ENCODE data around the gene INPP5A.

Gene INPP5A

GRCh38 chr10:132774181-132774901 lies 236.8 kb downstream of the INPP5A start (continued):
- no peak for TF ChIP-seq TSHZ2 (CRISPR knock-in tag; IDR thresholded peaks at IDR 0.05)
- TF ChIP-seq ISL1 (CRISPR knock-in tag; IDR thresholded peaks at IDR 0.05) = no peak
- no peak for TF ChIP-seq ZFP30 (CRISPR knock-in tag; IDR thresholded peaks at IDR 0.05)
- TF ChIP-seq ESRRG (CRISPR knock-in tag; IDR thresholded peaks at IDR 0.05) = no peak
- TF ChIP-seq SNAI2 (CRISPR knock-in tag; IDR thresholded peaks at IDR 0.05) = no peak
- TF ChIP-seq BACH2 (CRISPR knock-in tag; IDR thresholded peaks at IDR 0.05; ENCODE audit: borderline replicate concordance) = no peak

GRCh38 chr10:132774902-132775863 lies 237.6 kb downstream of the INPP5A start:
- no peak for TF ChIP-seq GLIS3 (CRISPR knock-in tag; IDR thresholded peaks at IDR 0.05)
- peak; percentile 30; the same call in 2 of the 3 replicates for ATAC-seq

GRCh38 chr10:132776186-132776585 lies 238.6 kb downstream of the INPP5A start:
- ATAC-seq = no peak
- no peak for TF ChIP-seq RARB (CRISPR knock-in tag; IDR thresholded peaks at IDR 0.05)
- no peak for TF ChIP-seq ARNTL (CRISPR knock-in tag; IDR thresholded peaks at IDR 0.05; ENCODE audit: borderline replicate concordance, low read depth)
- no peak for TF ChIP-seq BACH2 (CRISPR knock-in tag; IDR thresholded peaks at IDR 0.05; ENCODE audit: borderline replicate concordance)
- no peak for TF ChIP-seq ZFP3 (CRISPR knock-in tag; IDR thresholded peaks at IDR 0.05)
- no peak for TF ChIP-seq CSRNP3 (CRISPR knock-in tag; IDR thresholded peaks at IDR 0.05)
- no peak for TF ChIP-seq ZNF70 (CRISPR knock-in tag; IDR thresholded peaks at IDR 0.05)

GRCh38 chr10:132776821-132777220 lies 239.2 kb downstream of the INPP5A start:
- TF ChIP-seq TCF4 (CRISPR knock-in tag; IDR thresholded peaks at IDR 0.05; ENCODE audit: borderline replicate concordance) = no peak
- no peak for TF ChIP-seq ZNF8 (CRISPR knock-in tag; IDR thresholded peaks at IDR 0.05)
- TF ChIP-seq TSHZ2 (CRISPR knock-in tag; IDR thresholded peaks at IDR 0.05) = no peak
- TF ChIP-seq ISL1 (CRISPR knock-in tag; IDR thresholded peaks at IDR 0.05) = no peak
- ATAC-seq = no peak

- no peak for ATAC-seq
- TF ChIP-seq ZFP30 (CRISPR knock-in tag; IDR thresholded peaks at IDR 0.05) (no peak), ESRRG (CRISPR knock-in tag; IDR thresholded peaks at IDR 0.05) (no peak), TCF4 (CRISPR knock-in tag; IDR thresholded peaks at IDR 0.05; ENCODE audit: borderline replicate concordance) (no peak), CSDC2 (CRISPR knock-in tag; IDR thresholded peaks at IDR 0.05) (no peak), PPARA (CRISPR knock-in tag; IDR thresholded peaks at IDR 0.05; ENCODE audit: borderline replicate concordance) (no peak), ZNF8 (CRISPR knock-in tag; IDR thresholded peaks at IDR 0.05) (no peak), ZFP3 (CRISPR knock-in tag; IDR thresholded peaks at IDR 0.05) (no peak), SNAI2 (CRISPR knock-in tag; IDR thresholded peaks at IDR 0.05) (no peak), ZNF70 (CRISPR knock-in tag; IDR thresholded peaks at IDR 0.05) (no peak), CSRNP3 (CRISPR knock-in tag; IDR thresholded peaks at IDR 0.05) (no peak), RARB (CRISPR knock-in tag; IDR thresholded peaks at IDR 0.05) (no peak), GLIS3 (CRISPR knock-in tag; IDR thresholded peaks at IDR 0.05) (no peak), TSHZ2 (CRISPR knock-in tag; IDR thresholded peaks at IDR 0.05) (no peak), CREB5 (CRISPR knock-in tag; IDR thresholded peaks at IDR 0.05; ENCODE audit: low read depth) (no peak)
These were observed 239.9 kb downstream of the INPP5A start for GRCh38 chr10:132777441-132777840.

Measured in SK-N-SH treated with all-trans-retinoic acid at 6 μM for 48 hours (cell line).